ENCODE results near the gene ZFAND3. TPM values are rescaled to one million over a fixed set of nuclear protein-coding genes. Genes with fewer than 3 reads are reported as not detected.

Gene ZFAND3
- total RNA-seq, 1 experiment from 2014 or later: 107 TPM

DNA sequence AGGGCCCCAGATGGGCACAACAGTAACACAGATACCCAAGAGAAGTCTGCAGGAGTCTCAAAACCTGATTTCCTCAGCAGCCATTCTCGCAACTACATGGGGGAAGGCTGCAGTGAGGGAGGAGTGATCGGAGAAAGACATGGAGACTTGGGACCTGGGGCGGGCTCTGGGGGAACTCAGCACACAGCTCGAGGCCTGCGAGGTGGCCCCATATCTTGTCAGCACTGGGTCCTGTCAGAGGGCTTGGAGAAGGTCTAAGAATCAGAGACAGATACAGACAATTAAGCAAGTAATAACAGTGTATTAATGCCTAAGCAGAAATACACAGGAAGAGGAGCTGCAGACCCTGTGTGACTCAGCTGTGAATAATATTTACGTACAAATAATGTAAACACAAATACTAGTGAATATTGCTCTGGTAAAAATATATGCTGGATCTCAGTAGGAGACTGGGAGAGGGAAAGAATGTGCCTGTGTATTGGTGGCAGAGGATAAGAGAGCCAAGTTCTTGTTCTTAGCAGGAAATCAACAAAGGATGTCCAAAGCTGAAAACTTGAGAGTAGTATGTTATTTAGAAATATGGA, 336.2 kb downstream of the ZFAND3 start:
- CTCF ChIA-PET: interaction anchor here (0.6 kb wide), 1 partner anchor 365 kb away, joined by 3 read pairs; no protein-coding TSS in a partner anchor
- intact Hi-C loops (cut with micrococcal nuclease; ENCODE audit: unreplicated experiment): no loop called here
- no peak for DNase-seq

DNA sequence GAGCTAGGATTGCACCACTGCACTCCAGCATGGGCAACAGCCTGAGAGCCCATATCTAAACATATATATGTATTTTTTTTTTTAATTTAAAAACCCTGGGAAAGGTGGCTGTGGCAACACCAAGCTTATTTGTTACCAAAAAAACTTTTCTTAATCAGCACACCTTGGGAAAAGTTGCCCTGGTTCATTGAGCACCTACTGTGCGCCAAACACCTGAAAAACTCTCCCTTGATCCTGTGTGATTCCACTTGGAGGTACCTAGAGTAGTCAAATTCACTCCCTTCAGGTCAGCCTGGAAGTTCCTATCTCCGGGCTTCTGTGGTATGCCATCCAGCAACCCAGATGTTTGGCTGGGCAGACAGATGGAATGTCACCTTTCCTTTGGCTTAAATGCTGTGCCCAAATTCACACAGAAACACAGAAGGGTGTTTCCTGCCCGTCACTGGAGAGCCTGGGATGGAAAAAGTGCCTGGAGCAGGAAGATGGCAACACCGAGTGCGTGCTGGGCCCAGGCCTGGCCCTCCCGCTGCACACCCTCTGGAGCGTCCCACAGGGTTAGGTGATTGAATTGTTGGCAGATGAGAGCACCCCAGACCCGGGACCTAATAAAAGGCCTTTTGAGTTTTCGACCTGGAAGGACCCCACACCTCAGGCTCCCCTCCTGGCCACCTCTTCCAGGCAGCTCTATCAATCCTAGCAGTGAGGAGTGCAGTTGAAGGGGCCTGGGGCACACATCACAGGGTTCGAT, 337.5 kb downstream of the ZFAND3 start:
- no TSS peak for BruUV-seq (replicated peaks)
- H3K36me3 ChIP-seq (ENCODE audit: control insufficient read depth, insufficient read depth, low read length): no peaks in the 10 kb centered on the region
- Mint-ChIP-seq H3K4me3 (ENCODE audit: unreplicated experiment) (no peak overlapping the region), H3K27ac (ENCODE audit: unreplicated experiment) (peak overlapping the region; percentile 2), H3K9me3 (ENCODE audit: unreplicated experiment) (no peaks in the 10 kb centered on the region), H3K4me1 (ENCODE audit: low read depth, unreplicated experiment) (no peaks in the 10 kb centered on the region), H3K36me3 (ENCODE audit: insufficient read depth, unreplicated experiment) (peaks cover 52% of the 10 kb centered on the region), H3K27me3 (ENCODE audit: insufficient read depth, unreplicated experiment) (no peaks in the 10 kb centered on the region)
- no peaks in the 10 kb centered on the region for H3K9me3 ChIP-seq
- CTCF ChIA-PET: no interaction called here
- H3K4me1 ChIP-seq: no peaks in the 10 kb centered on the region
- no peaks in the 10 kb centered on the region; the same call in 1 of the 2 replicates for H3K27me3 ChIP-seq (replicated peaks; ENCODE audit: control insufficient read depth, insufficient read depth, low read length)
- DNase-seq: no peak
- TF ChIP-seq, protein P1, sequence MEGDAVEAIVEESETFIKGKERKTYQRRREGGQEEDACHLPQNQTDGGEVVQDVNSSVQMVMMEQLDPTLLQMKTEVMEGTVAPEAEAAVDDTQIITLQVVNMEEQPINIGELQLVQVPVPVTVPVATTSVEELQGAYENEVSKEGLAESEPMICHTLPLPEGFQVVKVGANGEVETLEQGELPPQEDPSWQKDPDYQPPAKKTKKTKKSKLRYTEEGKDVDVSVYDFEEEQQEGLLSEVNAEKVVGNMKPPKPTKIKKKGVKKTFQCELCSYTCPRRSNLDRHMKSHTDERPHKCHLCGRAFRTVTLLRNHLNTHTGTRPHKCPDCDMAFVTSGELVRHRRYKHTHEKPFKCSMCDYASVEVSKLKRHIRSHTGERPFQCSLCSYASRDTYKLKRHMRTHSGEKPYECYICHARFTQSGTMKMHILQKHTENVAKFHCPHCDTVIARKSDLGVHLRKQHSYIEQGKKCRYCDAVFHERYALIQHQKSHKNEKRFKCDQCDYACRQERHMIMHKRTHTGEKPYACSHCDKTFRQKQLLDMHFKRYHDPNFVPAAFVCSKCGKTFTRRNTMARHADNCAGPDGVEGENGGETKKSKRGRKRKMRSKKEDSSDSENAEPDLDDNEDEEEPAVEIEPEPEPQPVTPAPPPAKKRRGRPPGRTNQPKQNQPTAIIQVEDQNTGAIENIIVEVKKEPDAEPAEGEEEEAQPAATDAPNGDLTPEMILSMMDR (IDR thresholded peaks at IDR 0.05; ENCODE audit: insufficient read depth in 1 of 2, low read depth in 1 of 2, low read length in 1 of 2, severe bottlenecking in 1 of 2, unreplicated experiment in 1 of 2): no peak
- intact Hi-C loops (cut with micrococcal nuclease; ENCODE audit: unreplicated experiment): no loop called here
- H3K4me3 ChIP-seq (ENCODE audit: low read depth, low read length): no peak overlapping the region
- POLR2A ChIA-PET: no interaction called here

More for the DNA sequence above, 336.2 kb downstream of the ZFAND3 start:
- no peak overlapping the region for H3K27ac Mint-ChIP-seq (ENCODE audit: unreplicated experiment)
- no peaks in the 10 kb centered on the region for H3K4me1 Mint-ChIP-seq (ENCODE audit: low read depth, unreplicated experiment)
- Histone ChIP-seq H3K4me1 (no peaks in the 10 kb centered on the region), H3K4me3 (ENCODE audit: low read depth, low read length) (no peak overlapping the region), H3K27me3 (replicated peaks; ENCODE audit: control insufficient read depth, insufficient read depth, low read length) (no peaks in the 10 kb centered on the region; the same call in 1 of the 2 replicates), H3K36me3 (ENCODE audit: control insufficient read depth, insufficient read depth, low read length) (no peaks in the 10 kb centered on the region), H3K9me3 (no peaks in the 10 kb centered on the region)
- H3K27me3 Mint-ChIP-seq (ENCODE audit: insufficient read depth, unreplicated experiment): no peaks in the 10 kb centered on the region
- H3K36me3 Mint-ChIP-seq (ENCODE audit: insufficient read depth, unreplicated experiment): peaks cover 40% of the 10 kb centered on the region
- no peaks in the 10 kb centered on the region for H3K9me3 Mint-ChIP-seq (ENCODE audit: unreplicated experiment)
- TF ChIP-seq, protein P1 (IDR thresholded peaks at IDR 0.05; ENCODE audit: insufficient read depth in 1 of 2, low read depth in 1 of 2, low read length in 1 of 2, severe bottlenecking in 1 of 2, unreplicated experiment in 1 of 2): no peak
- BruUV-seq (replicated peaks): no TSS peak
- POLR2A ChIA-PET: no interaction called here
- no peak overlapping the region for H3K4me3 Mint-ChIP-seq (ENCODE audit: unreplicated experiment)

DNA sequence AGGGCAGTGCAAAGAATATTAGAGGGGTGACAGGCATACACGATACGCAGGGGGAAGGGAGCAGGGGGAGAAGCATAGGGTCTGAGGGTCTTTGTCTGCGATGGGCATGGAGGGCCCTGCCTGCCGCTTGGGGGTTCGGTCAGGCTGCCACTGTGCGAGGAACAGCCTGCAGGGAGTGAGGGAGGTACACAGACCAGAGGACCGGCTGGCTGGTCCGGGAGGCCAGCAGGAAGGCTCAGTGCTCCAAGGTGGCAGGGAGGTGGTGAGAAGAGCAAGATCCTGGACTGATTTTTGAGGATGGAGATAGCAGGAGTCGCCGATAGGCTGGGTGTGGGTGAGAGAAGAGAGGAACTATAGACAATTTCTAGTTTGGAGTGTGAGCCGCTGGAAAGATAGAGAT, 338.4 kb downstream of the ZFAND3 start:
- Mint-ChIP-seq H3K9me3 (ENCODE audit: unreplicated experiment) (no peaks in the 10 kb centered on the region), H3K27me3 (ENCODE audit: insufficient read depth, unreplicated experiment) (no peaks in the 10 kb centered on the region), H3K36me3 (ENCODE audit: insufficient read depth, unreplicated experiment) (peaks cover 54% of the 10 kb centered on the region), H3K27ac (ENCODE audit: unreplicated experiment) (peak overlapping the region; percentile 2), H3K4me3 (ENCODE audit: unreplicated experiment) (no peak overlapping the region), H3K4me1 (ENCODE audit: low read depth, unreplicated experiment) (no peaks in the 10 kb centered on the region)
- no peaks in the 10 kb centered on the region; the same call in 1 of the 2 replicates for H3K27me3 ChIP-seq (replicated peaks; ENCODE audit: control insufficient read depth, insufficient read depth, low read length)
- ChIA-PET CTCF (no interaction called here), POLR2A (no interaction called here)
- no peak overlapping the region for H3K4me3 ChIP-seq (ENCODE audit: low read depth, low read length)
- intact Hi-C loops (cut with micrococcal nuclease; ENCODE audit: unreplicated experiment): no loop called here
- no TSS peak for BruUV-seq (replicated peaks)
- H3K4me1 ChIP-seq: no peaks in the 10 kb centered on the region
- H3K36me3 ChIP-seq (ENCODE audit: control insufficient read depth, insufficient read depth, low read length): no peaks in the 10 kb centered on the region
- DNase-seq: no peak
- TF ChIP-seq, protein P1 (IDR thresholded peaks at IDR 0.05; ENCODE audit: insufficient read depth in 1 of 2, low read depth in 1 of 2, low read length in 1 of 2, severe bottlenecking in 1 of 2, unreplicated experiment in 1 of 2): no peak
- no peaks in the 10 kb centered on the region for H3K9me3 ChIP-seq

All from Caco-2 (cell line).